ENCODE measurements around the gene SYNPO2. TPM values are rescaled to one million over a fixed set of nuclear protein-coding genes. Genes with fewer than 3 reads are reported as not detected.

The SYNPO2 gene
- total RNA-seq, 1 experiment from 2014 or later = 0.87 TPM

GRCh38 chr4:119010909-119011606 is 122.4 kb downstream of the SYNPO2 start:
- no peak for DNase-seq
- Histone ChIP-seq H3K4me3 (no peak overlapping the region), H3K4me2 (no peak overlapping the region), H3K4me1 (replicated peaks; ENCODE audit: insufficient read depth) (no peaks in the 10 kb centered on the region), H3K27me3 (ENCODE audit: insufficient read depth, low read depth) (no peaks in the 10 kb centered on the region), H2AFZ (no peak overlapping the region), H3K79me2 (ENCODE audit: low read depth) (no peaks in the 10 kb centered on the region), H4K20me1 (ENCODE audit: insufficient read depth) (no peaks in the 10 kb centered on the region), H3F3A (ENCODE audit: insufficient read depth, low read depth) (no peaks in the 10 kb centered on the region), H3K36me3 (ENCODE audit: low read depth) (no peaks in the 10 kb centered on the region), H3K9me3 (ENCODE audit: insufficient read depth, low read depth) (no peaks in the 10 kb centered on the region), H3K9me2 (ENCODE audit: insufficient read depth) (no peaks in the 10 kb centered on the region), H3K27ac (no peak overlapping the region)
- ChIA-PET CTCF (no interaction called here), POLR2A (ENCODE audit: unreplicated experiment) (no interaction called here)
- BruUV-seq (replicated peaks) = no TSS peak
- intact Hi-C loops (cut with micrococcal nuclease; ENCODE audit: unreplicated experiment) = no loop called here
- TF ChIP-seq EZH2 (IDR thresholded peaks at IDR 0.05; ENCODE audit: low read depth) (no peak), CTCF (conservative IDR thresholded peaks at IDR 0.05) (no peak)

DNA sequence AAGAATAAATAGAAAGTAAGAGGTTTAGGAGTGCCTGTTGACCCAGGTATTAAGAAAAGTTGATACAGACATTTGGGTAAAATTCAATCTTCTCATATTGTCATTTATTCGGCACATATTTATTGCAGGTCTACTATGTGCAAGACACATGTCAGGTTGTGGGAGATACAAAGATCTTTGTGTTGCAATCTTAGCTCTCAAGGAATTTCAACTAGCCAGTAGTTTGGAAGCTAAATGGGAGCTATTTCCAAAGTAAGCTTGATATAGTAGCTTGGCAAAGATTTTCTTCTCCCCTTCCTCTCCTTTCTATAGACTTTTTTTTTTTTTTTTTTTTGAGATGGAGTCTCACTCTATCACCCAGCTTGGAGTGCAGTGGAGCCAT is 122.9 kb downstream of the SYNPO2 start:
- no peak for DNase-seq
- H3K79me2 ChIP-seq (ENCODE audit: low read depth) = no peaks in the 10 kb centered on the region
- no peak overlapping the region for H2AFZ ChIP-seq
- H3K27ac ChIP-seq = no peak overlapping the region
- CTCF ChIA-PET = no interaction called here
- POLR2A ChIA-PET (ENCODE audit: unreplicated experiment) = no interaction called here
- no peaks in the 10 kb centered on the region for H3K9me3 ChIP-seq (ENCODE audit: insufficient read depth, low read depth)
- no peaks in the 10 kb centered on the region for H3K4me1 ChIP-seq (replicated peaks; ENCODE audit: insufficient read depth)
- H3K4me2 ChIP-seq = no peak overlapping the region
- intact Hi-C loops (cut with micrococcal nuclease; ENCODE audit: unreplicated experiment) = no loop called here
- no peak for TF ChIP-seq CTCF (conservative IDR thresholded peaks at IDR 0.05)
- TF ChIP-seq EZH2 (IDR thresholded peaks at IDR 0.05; ENCODE audit: low read depth) = no peak
- no peak overlapping the region for H3K4me3 ChIP-seq
- H3K36me3 ChIP-seq (ENCODE audit: low read depth) = no peaks in the 10 kb centered on the region
- H3K27me3 ChIP-seq (ENCODE audit: insufficient read depth, low read depth) = no peaks in the 10 kb centered on the region
- H3K9me2 ChIP-seq (ENCODE audit: insufficient read depth) = no peaks in the 10 kb centered on the region
- BruUV-seq (replicated peaks) = no TSS peak
- H4K20me1 ChIP-seq (ENCODE audit: insufficient read depth) = no peaks in the 10 kb centered on the region
- H3F3A ChIP-seq (ENCODE audit: insufficient read depth, low read depth) = no peaks in the 10 kb centered on the region

GRCh38 chr4:119014658-119015057 is 126.0 kb downstream of the SYNPO2 start:
- BruUV-seq (replicated peaks) = no TSS peak
- H3K4me3 ChIP-seq = no peak overlapping the region
- no peaks in the 10 kb centered on the region for H3K9me2 ChIP-seq (ENCODE audit: insufficient read depth)
- H3F3A ChIP-seq (ENCODE audit: insufficient read depth, low read depth) = no peaks in the 10 kb centered on the region
- no peak overlapping the region for H3K4me2 ChIP-seq
- DNase-seq = no peak
- no peaks in the 10 kb centered on the region for H3K4me1 ChIP-seq (replicated peaks; ENCODE audit: insufficient read depth)
- H3K9me3 ChIP-seq (ENCODE audit: insufficient read depth, low read depth) = no peaks in the 10 kb centered on the region
- intact Hi-C loops (cut with micrococcal nuclease; ENCODE audit: unreplicated experiment) = no loop called here
- H2AFZ ChIP-seq = no peak overlapping the region
- H3K27me3 ChIP-seq (ENCODE audit: insufficient read depth, low read depth) = no peaks in the 10 kb centered on the region
- ChIA-PET CTCF (no interaction called here), POLR2A (ENCODE audit: unreplicated experiment) (no interaction called here)
- no peaks in the 10 kb centered on the region for H3K79me2 ChIP-seq (ENCODE audit: low read depth)
- no peaks in the 10 kb centered on the region for H3K36me3 ChIP-seq (ENCODE audit: low read depth)
- TF ChIP-seq CTCF (conservative IDR thresholded peaks at IDR 0.05) (no peak), EZH2 (IDR thresholded peaks at IDR 0.05; ENCODE audit: low read depth) (no peak)
- H4K20me1 ChIP-seq (ENCODE audit: insufficient read depth) = no peaks in the 10 kb centered on the region
- no peak overlapping the region for H3K27ac ChIP-seq

Data from PC-9 (cell line).